H1 (cell line): ENCODE measurements around the gene MAN1A2. TPM values are rescaled to one million over a fixed set of nuclear protein-coding genes. Genes with fewer than 3 reads are reported as not detected.

Experiments used
- CTCF ChIA-PET: fragments of 300-600 bp; sonication (Branson Sonifier 250); formaldehyde crosslinking; loops from one replicate; lab custom pipeline; 2021; ENCODE audit not compliant: partially characterized antibody; lab: Charles Lee
- POLR2A ChIA-PET: fragments of 300-600 bp; sonication (Branson Sonifier 250); formaldehyde crosslinking; loops from one replicate; lab custom pipeline; 2021; ENCODE audit warnings: inconsistent platforms; ENCODE audit not compliant: partially characterized antibody; lab: Charles Lee
- DNase-seq, 2 experiments: peaks; one replicate each; pipeline versions ENCODE4 v3.0.0 to v3.0.0-alpha.2; 2010 to 2022; ENCODE audit warnings: low spot score in 2 of 2, low read depth in 1 of 2, mixed read lengths in 1 of 2
- FAIRE-seq: peaks from 2 replicates; lab custom pipeline; 2011; peaks lifted over from hg19 to GRCh38; lab: Jason Lieb, UNC
- H2AFZ ChIP-seq: 2 replicates; pipeline ENCODE4 v1.8.1; 2012; ENCODE audit warnings: low read length, inconsistent platforms
- H2AK5ac ChIP-seq: 2 replicates; pipeline ENCODE4 v1.6.1; 2013; ENCODE audit warnings: low read depth, low read length
- H2BK120ac ChIP-seq: replicated peaks from 2 replicates; pipeline ENCODE3; 2013; ENCODE audit warnings: low read depth, low read length, inconsistent platforms
- H2BK12ac ChIP-seq: 2 replicates; pipeline ENCODE4 v1.6.1; 2013; ENCODE audit warnings: low read depth, low read length
- H2BK15ac ChIP-seq: 2 replicates; pipeline ENCODE4 v1.6.1; 2013; ENCODE audit warnings: low read length
- H2BK20ac ChIP-seq: 2 replicates; pipeline ENCODE4 v1.6.1; 2013; ENCODE audit warnings: low read length
- H2BK5ac ChIP-seq: 2 replicates; pipeline ENCODE4 v1.6.1; 2013; ENCODE audit warnings: low read depth, low read length
- H3K14ac ChIP-seq: 2 replicates; pipeline ENCODE4 v1.6.1; 2013; ENCODE audit warnings: inconsistent platforms; ENCODE audit not compliant: insufficient read length
- H3K18ac ChIP-seq: 2 replicates; pipeline ENCODE4 v1.6.1; 2013; ENCODE audit warnings: low read length; ENCODE audit errors: extremely low read depth
- H3K23ac ChIP-seq: 2 replicates; pipeline ENCODE4 v1.6.1; 2013; ENCODE audit warnings: inconsistent platforms; ENCODE audit not compliant: insufficient read length
- H3K23me2 ChIP-seq: 2 replicates; pipeline ENCODE4 v1.6.1; 2013; ENCODE audit warnings: low read depth, low read length
- H3K27ac ChIP-seq: 2 replicates; pipeline ENCODE4 v1.6.1; 2011; ENCODE audit warnings: low read depth, low read length, inconsistent platforms
- H3K27me3 ChIP-seq, 4 experiments: replicated peaks in 1 of 4; 1 replicate in 1 of 4; 2 replicates in 3 of 4; pipeline versions ENCODE4 v1.6.1 to v1.8.1; 2011 to 2013; ENCODE audit warnings: low read length in 3 of 4, mild to moderate bottlenecking in 3 of 4, inconsistent platforms in 2 of 4, mixed read lengths in 2 of 4, moderate library complexity in 1 of 4; ENCODE audit not compliant: control insufficient read depth in 3 of 4, insufficient read depth in 3 of 4; ENCODE audit errors: extremely low read depth in 1 of 4
- H3K36me3 ChIP-seq, 4 experiments: 2 replicates each; pipeline versions ENCODE4 v1.6.1 to v1.8.1; 2011 to 2013; ENCODE audit warnings: mild to moderate bottlenecking in 4 of 4, low read length in 3 of 4, moderate library complexity in 2 of 4, control low read depth in 1 of 4, inconsistent platforms in 1 of 4; ENCODE audit not compliant: insufficient read depth in 4 of 4, control insufficient read depth in 2 of 4
- H3K4ac ChIP-seq: replicated peaks from 2 replicates; pipeline ENCODE3; 2013; ENCODE audit warnings: low read length, low read depth, mixed read lengths, inconsistent platforms; ENCODE audit not compliant: insufficient read length
- H3K4me1 ChIP-seq, 4 experiments: replicated peaks in 1 of 4; 1 replicate in 1 of 4; 2 replicates in 3 of 4; pipeline versions ENCODE4 v1.6.1 to v1.8.1; 2011 to 2013; ENCODE audit warnings: low read length in 3 of 4, inconsistent platforms in 2 of 4, mixed read lengths in 1 of 4; ENCODE audit not compliant: insufficient read depth in 4 of 4, control insufficient read depth in 3 of 4
- H3K4me2 ChIP-seq, 2 experiments: 2 replicates each; pipeline versions ENCODE4 v1.6.1 to v1.8.1; 2011 to 2013; ENCODE audit warnings: low read depth in 2 of 2, low read length in 2 of 2, control low read depth in 1 of 2, inconsistent platforms in 1 of 2, mild to moderate bottlenecking in 1 of 2; ENCODE audit not compliant: insufficient read depth in 1 of 2
- H3K4me3 ChIP-seq, 4 experiments: fragments of 200-600, 300-600 bp in 1 of 4; sonication (generic), shearing (Covaris generic), sonication (Bioruptor Twin) in 1 of 4; 2 replicates each; pipeline versions ENCODE4 v1.5.1 to v1.8.1; 2011 to 2016; ENCODE audit warnings: low read length in 4 of 4, low read depth in 3 of 4, control low read depth in 2 of 4, inconsistent platforms in 2 of 4, mild to moderate bottlenecking in 2 of 4, mixed read lengths in 1 of 4, moderate library complexity in 1 of 4; ENCODE audit not compliant: insufficient read depth in 2 of 4; ENCODE audit errors: extremely low read depth in 1 of 4
- H3K56ac ChIP-seq: replicated peaks from 2 replicates; pipeline ENCODE3; 2013; ENCODE audit warnings: low read depth, mild to moderate bottlenecking, mixed read lengths, low read length, inconsistent platforms; ENCODE audit not compliant: insufficient read length
- H3K79me1 ChIP-seq: 2 replicates; pipeline ENCODE4 v1.6.1; 2013; ENCODE audit warnings: low read depth, low read length, control low read depth
- H3K79me2 ChIP-seq, 2 experiments: 2 replicates each; pipeline versions ENCODE4 v1.6.1 to v1.8.1; 2012 to 2013; ENCODE audit warnings: low read length in 2 of 2, mild to moderate bottlenecking in 2 of 2, inconsistent platforms in 1 of 2; ENCODE audit not compliant: insufficient read depth in 2 of 2, control insufficient read depth in 1 of 2
- H3K9ac ChIP-seq, 4 experiments: replicated peaks in 1 of 4; 1 replicate in 1 of 4; 2 replicates in 3 of 4; pipeline versions ENCODE4 v1.6.1 to v1.8.1; 2011 to 2013; ENCODE audit warnings: low read depth in 3 of 4, low read length in 3 of 4, control low read depth in 2 of 4, mild to moderate bottlenecking in 2 of 4, moderate library complexity in 2 of 4, inconsistent platforms in 1 of 4; ENCODE audit errors: extremely low read depth in 1 of 4
- H3K9me3 ChIP-seq, 2 experiments: 2 replicates each; pipeline versions ENCODE4 v1.6.1 to v1.8.1; 2012 to 2013; ENCODE audit warnings: mild to moderate bottlenecking in 2 of 2, moderate library complexity in 2 of 2, control low read depth in 1 of 2, inconsistent platforms in 1 of 2, low read depth in 1 of 2, low read length in 1 of 2, mixed read lengths in 1 of 2; ENCODE audit not compliant: insufficient read depth in 2 of 2
- H4K20me1 ChIP-seq, 2 experiments: replicated peaks in 1 of 2; 2 replicates each; pipeline versions ENCODE3 to v1.8.1; 2011 to 2013; ENCODE audit warnings: inconsistent platforms in 2 of 2, low read length in 2 of 2, mild to moderate bottlenecking in 1 of 2; ENCODE audit not compliant: insufficient read depth in 2 of 2, control insufficient read depth in 1 of 2
- H4K5ac ChIP-seq: 2 replicates; pipeline ENCODE4 v1.6.1; 2013; ENCODE audit warnings: low read length, low read depth, mixed read lengths, inconsistent platforms; ENCODE audit not compliant: insufficient read length
- H4K8ac ChIP-seq: 2 replicates; pipeline ENCODE4 v1.8.0; 2013; ENCODE audit warnings: mild to moderate bottlenecking, moderate library complexity, low read length, inconsistent platforms; ENCODE audit not compliant: insufficient read depth; ENCODE audit errors: extremely low read depth
- H4K91ac ChIP-seq: replicated peaks from 2 replicates; pipeline ENCODE3; 2013; ENCODE audit warnings: low read length, mixed read lengths, inconsistent platforms; ENCODE audit not compliant: insufficient read length
- ASH2L ChIP-seq: fragments of 200-600, 300-600 bp; sonication (generic); IDR thresholded peaks from one replicate; pipeline ENCODE4 v1.7.1; 2017; ENCODE audit warnings: low read length
- EGR1 ChIP-seq: IDR thresholded peaks from 2 replicates; pipeline ENCODE4 v1.6.1; 2011; ENCODE audit warnings: low read depth, low read length, borderline replicate concordance
- GABPA ChIP-seq: IDR thresholded peaks from 2 replicates; pipeline ENCODE4 v1.6.1; 2011; ENCODE audit warnings: mild to moderate bottlenecking, low read length, moderate library complexity, borderline replicate concordance; ENCODE audit not compliant: insufficient read depth
- GTF2F1 ChIP-seq: IDR thresholded peaks from 2 replicates; pipeline ENCODE4 v1.6.1; 2012; ENCODE audit warnings: low read depth, low read length, improper control_type of control experiment, borderline replicate concordance
- MAX ChIP-seq: IDR thresholded peaks from 2 replicates; pipeline ENCODE4 v1.6.1; 2012; ENCODE audit warnings: inconsistent platforms
- PHF8 ChIP-seq: fragments of 200-600 bp; sonication (generic); conservative IDR thresholded peaks from 2 replicates; pipeline ENCODE4 v1.7.1; 2012; ENCODE audit warnings: low read depth, mild to moderate bottlenecking, inconsistent platforms, low read length, moderate library complexity
- RAD21 ChIP-seq, 2 experiments: IDR thresholded peaks in 1 of 2; conservative IDR thresholded peaks in 1 of 2; 2 replicates each; pipeline ENCODE4 v1.6.1; 2011; ENCODE audit warnings: low read depth in 2 of 2, low read length in 2 of 2, improper control_type of control experiment in 1 of 2, inconsistent platforms in 1 of 2, mild to moderate bottlenecking in 1 of 2, moderate library complexity in 1 of 2
- SP4 ChIP-seq: IDR thresholded peaks from 2 replicates; pipeline ENCODE4 v1.6.1; 2012; ENCODE audit warnings: low read length, inconsistent platforms
- TCF12 ChIP-seq: IDR thresholded peaks from 2 replicates; pipeline ENCODE4 v1.6.1; 2011; ENCODE audit warnings: low read depth, mild to moderate bottlenecking, low read length
- USF2 ChIP-seq: IDR thresholded peaks from 2 replicates; pipeline ENCODE4 v1.6.1; 2011; ENCODE audit warnings: low read length, improper control_type of control experiment
- WGBS, 2 experiments: shearing (Covaris generic) in 1 of 2; methylation state at CpG; one replicate each; pipeline versions ENCODE4 v1.1.6 to v1.1.7; 2013 to 2015; ENCODE audit warnings: low lambda C conversion rate in 2 of 2, mixed read lengths in 2 of 2, inconsistent platforms in 1 of 2, low coverage in 1 of 2, missing lambda C conversion rate in 1 of 2; ENCODE audit not compliant: insufficient replicate concordance in 2 of 2, insufficient coverage in 1 of 2, insufficient read length in 1 of 2; ENCODE audit errors: extremely low coverage in 1 of 2, missing lambda C conversion rate in 1 of 2; 5-methylcytosine and 5-hydroxymethylcytosine counted together
- polyA plus RNA-seq, 7 experiments: library from polyadenylated mRNA; depleted of rRNA in 3 of 7; stranded (reverse) in 5 of 7; unstranded in 2 of 7; fragments of >200 nt in 5 of 7; fragments of 200-250 nt in 2 of 7; gene quantifications; 1 replicate in 5 of 7; 2 replicates in 1 of 7; 4 replicates in 1 of 7; pipeline versions ENCODE4 v1.2.1 to v1.2.3, GENCODE V29; 2011 to 2013; ENCODE audit warnings: missing spikeins in 2 of 7, mixed read lengths in 2 of 7
- total RNA-seq: library from RNA; stranded (reverse); fragmentation: NEBNext Ultra II Directional; extraction: Animal tissue kit (Norgen Biotek cat#: 25700); gene quantifications from 2 replicates; pipeline ENCODE4 v1.2.1, GENCODE V29; 2021

The MAN1A2 gene
- total and polyA plus RNA-seq, 2 of the 8 experiments (the other 6 are each of a cell fraction or from before 2014, with no cell fraction given): 5.5 to 18.8 TPM

GRCh38 chr1:117387060-117387633, 19.9 kb downstream of the MAN1A2 start:
- no peak overlapping the region for H2BK20ac ChIP-seq
- ChIA-PET CTCF (interaction anchor here (0.7 kb wide), 1 partner anchor 39 kb away, joined by 3 read pairs; no protein-coding TSS in a partner anchor), POLR2A (no interaction called here)
- no peak overlapping the region for H2BK120ac ChIP-seq
- H2BK15ac ChIP-seq: no peak overlapping the region
- 91% methylated on average over 2 of the region's 2 CpGs; no CpG with 5 or more reads in 1 of the 2 experiments for WGBS, 2 experiments
- no peaks in the 10 kb centered on the region for H3K9me3 ChIP-seq
- no peak overlapping the region for H3K56ac ChIP-seq
- no peak overlapping the region for H3K14ac ChIP-seq
- no peak overlapping the region for H3K27ac ChIP-seq
- no peak overlapping the region for H4K5ac ChIP-seq
- no peaks in the 10 kb centered on the region for H3K36me3 ChIP-seq
- peaks cover 0 to 3% of the 10 kb centered on the region in 2 experiments for H4K20me1 ChIP-seq
- H3K4me2 ChIP-seq: no peak overlapping the region
- no peak overlapping the region for H4K8ac ChIP-seq
- H3K27me3 ChIP-seq: no peaks in the 10 kb centered on the region
- no peak overlapping the region for H3K4me3 ChIP-seq
- H4K91ac ChIP-seq: no peak overlapping the region
- TF ChIP-seq PHF8: no peak
- TF ChIP-seq MAX: no peak
- TF ChIP-seq SP4: no peak
- TF ChIP-seq GABPA: no peak
- no peak for TF ChIP-seq TCF12
- no peak for TF ChIP-seq ASH2L
- no peak for TF ChIP-seq GTF2F1
- TF ChIP-seq USF2: no peak
- no peak for TF ChIP-seq EGR1
- no peak for TF ChIP-seq RAD21 (IDR thresholded peaks at IDR 0.05 in 1 of 2, conservative IDR thresholded peaks at IDR 0.05 in 1 of 2; ENCODE audit: low read depth in 2 of 2, low read length in 2 of 2)
- DNase-seq (no peak), FAIRE-seq (no peak)
- 0 out of 7 replicates have a peak, but pooled peaks cover 0 to 3% (median 0%) of the 10 kb centered on the region in 4 experiments for H3K4me1 ChIP-seq
- no peak overlapping the region for H3K18ac ChIP-seq
- no peaks in the 10 kb centered on the region for H3K23me2 ChIP-seq
- H3K9ac ChIP-seq: no peak overlapping the region
- H2BK12ac ChIP-seq: no peak overlapping the region
- no peaks in the 10 kb centered on the region for H3K79me1 ChIP-seq
- no peak overlapping the region for H2AK5ac ChIP-seq
- H2AFZ ChIP-seq: no peak overlapping the region
- no peak overlapping the region for H3K4ac ChIP-seq
- H3K23ac ChIP-seq: no peak overlapping the region
- H2BK5ac ChIP-seq: no peak overlapping the region
- H3K79me2 ChIP-seq: peaks cover 0 to 54% of the 10 kb centered on the region in 2 experiments; a peak in 3 of 4 replicates
